Panc1 (cell line): ENCODE results near the gene MAST1. TPM values are rescaled to one million over a fixed set of nuclear protein-coding genes. Genes with fewer than 3 reads are reported as not detected.

Experiments
- ATAC-seq: fragments of 200-7000 bp; cut with Tn5 transposase; 2 replicates; pipeline ENCODE4 v1.9.1; 2020; ENCODE audit warnings: mild to moderate bottlenecking, moderate library complexity
- BruUV-seq: library from RNA; stranded (reverse); fragments of 400-500 nt; replicated peaks from 2 replicates; lab custom pipeline; 2021; lab: Mats Ljungman, UMichigan
- CTCF ChIA-PET: fragments of 300-600 bp; sonication (Branson Sonifier 250); formaldehyde crosslinking; loops from one replicate; lab custom pipeline; 2022; ENCODE audit warnings: antibody characterized with exemption; lab: Charles Lee
- POLR2A ChIA-PET: fragments of 300-600 bp; sonication (Branson Sonifier 250); formaldehyde crosslinking; loops from one replicate; lab custom pipeline; 2022; ENCODE audit warnings: antibody characterized with exemption; lab: Charles Lee
- DNase-seq: peaks from one replicate; pipeline ENCODE4 v3.0.0-alpha.2; 2010; ENCODE audit warnings: low read depth, low spot score
- H3K27ac ChIP-seq: 2 replicates; pipeline ENCODE4 v1.5.1; 2011; ENCODE audit warnings: mild to moderate bottlenecking, low read length, inconsistent platforms
- H3K27me3 ChIP-seq: fragments of 200-500 bp; sonication (Bioruptor generic); 2 replicates; pipeline ENCODE4 v1.6.0; 2014; ENCODE audit warnings: low read length, inconsistent platforms; ENCODE audit not compliant: control insufficient read depth, insufficient read depth
- H3K36me3 ChIP-seq: fragments of 200-500 bp; sonication (Bioruptor generic); 2 replicates; pipeline ENCODE4 v1.5.1; 2014; ENCODE audit warnings: inconsistent platforms, mild to moderate bottlenecking, low read length, moderate library complexity; ENCODE audit not compliant: control insufficient read depth, insufficient read depth
- H3K4me1 ChIP-seq: 2 replicates; pipeline ENCODE4 v1.5.1; 2011; ENCODE audit warnings: inconsistent platforms, mild to moderate bottlenecking, low read length, moderate library complexity; ENCODE audit not compliant: control insufficient read depth, insufficient read depth
- H3K4me3 ChIP-seq, 2 experiments: 2 replicates each; pipeline ENCODE4 v1.5.1; 2011 to 2012; ENCODE audit warnings: low read depth in 2 of 2, low read length in 2 of 2, mild to moderate bottlenecking in 2 of 2, inconsistent platforms in 1 of 2, moderate library complexity in 1 of 2
- H3K9me3 ChIP-seq: fragments of 200-500 bp; sonication (Bioruptor generic); 2 replicates; pipeline ENCODE4 v1.5.1; 2014; ENCODE audit warnings: low read depth, mild to moderate bottlenecking, inconsistent platforms, low read length, moderate library complexity; ENCODE audit not compliant: control insufficient read depth, insufficient read depth
- POLR2AphosphoS5 ChIP-seq: IDR thresholded peaks from 2 replicates; pipeline ENCODE4 v1.6.1; 2012; ENCODE audit warnings: mild to moderate bottlenecking, low read depth, low read length, moderate library complexity
- SIN3A ChIP-seq: IDR thresholded peaks from 2 replicates; pipeline ENCODE4 v1.6.1; 2012; ENCODE audit warnings: low read depth, mild to moderate bottlenecking, low read length, moderate library complexity, borderline replicate concordance; ENCODE audit not compliant: insufficient read depth
- TCF7L2 ChIP-seq: IDR thresholded peaks from 2 replicates; pipeline ENCODE4 v1.6.1; 2011; ENCODE audit warnings: mild to moderate bottlenecking, low read depth, low read length, inconsistent platforms
- in situ Hi-C: cut with HindIII; loops from 2 replicates; pipeline ENCODE4 v1.10.0; 2016; ENCODE audit warnings: low sequenced_read_pairs, low pct_unique_long_range_greater_than_20kb
- intact Hi-C: fragments of 100-400 bp; cut with micrococcal nuclease; formaldehyde crosslinking; loops from one replicate; pipeline ENCODE4 v1.10.0; 2022; ENCODE audit not compliant: unreplicated experiment
- total RNA-seq: library from RNA; stranded (reverse); gene quantifications from one replicate; pipeline ENCODE4 v1.2.1, GENCODE V29; 2021; ENCODE audit not compliant: unreplicated experiment
- TF ChIP-seq, protein P1 (sequence below), 2 experiments: IDR thresholded peaks; 2 replicates each; pipeline ENCODE4 v1.6.1; 2011 to 2012; ENCODE audit warnings: low read depth in 2 of 2, control low read depth in 1 of 2, low read length in 1 of 2, mild to moderate bottlenecking in 1 of 2, moderate library complexity in 1 of 2; ENCODE audit not compliant: insufficient read depth in 1 of 2
- TF ChIP-seq, protein P2 (sequence below): fragments of 450-650 bp; IDR thresholded peaks from 2 replicates; pipeline ENCODE4 v1.5.1; 2017; ENCODE audit warnings: mild to moderate bottlenecking

The MAST1 gene
- total RNA-seq, 1 experiment from 2014 or later = 3.1 TPM

DNA sequence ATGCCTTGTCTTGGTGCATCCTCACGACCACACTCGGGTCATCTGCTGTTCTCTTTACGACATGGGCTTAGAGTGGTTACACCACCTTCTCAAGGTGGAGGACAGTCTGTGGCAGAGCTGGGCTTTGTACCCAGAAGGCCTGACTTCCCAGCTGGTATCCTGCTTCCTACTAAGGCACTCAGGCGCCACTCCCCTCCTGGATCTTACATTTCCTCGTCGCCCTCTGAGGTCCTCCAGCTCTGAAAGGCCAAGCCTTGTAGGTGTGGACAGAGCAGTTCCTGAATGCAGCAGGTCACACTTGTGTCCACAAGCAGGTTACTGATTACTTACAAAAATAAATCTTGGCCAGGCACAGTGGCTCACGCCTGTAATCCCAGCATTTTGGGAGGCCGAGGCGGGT is 68.9 kb downstream of the MAST1 start:
- in situ Hi-C loops = no loop called here
- no peak for ATAC-seq
- H3K4me1 ChIP-seq = no peaks in the 10 kb centered on the region
- no peaks in the 10 kb centered on the region for H3K9me3 ChIP-seq
- H3K27me3 ChIP-seq = no peaks in the 10 kb centered on the region
- no peak overlapping the region for H3K27ac ChIP-seq
- intact Hi-C loops = no loop called here
- CTCF ChIA-PET = no interaction called here
- no peak overlapping the region for H3K4me3 ChIP-seq
- no peak for DNase-seq
- no TSS peak for BruUV-seq
- no peaks in the 10 kb centered on the region for H3K36me3 ChIP-seq
- POLR2A ChIA-PET = no interaction called here
- TF ChIP-seq, protein P1, sequence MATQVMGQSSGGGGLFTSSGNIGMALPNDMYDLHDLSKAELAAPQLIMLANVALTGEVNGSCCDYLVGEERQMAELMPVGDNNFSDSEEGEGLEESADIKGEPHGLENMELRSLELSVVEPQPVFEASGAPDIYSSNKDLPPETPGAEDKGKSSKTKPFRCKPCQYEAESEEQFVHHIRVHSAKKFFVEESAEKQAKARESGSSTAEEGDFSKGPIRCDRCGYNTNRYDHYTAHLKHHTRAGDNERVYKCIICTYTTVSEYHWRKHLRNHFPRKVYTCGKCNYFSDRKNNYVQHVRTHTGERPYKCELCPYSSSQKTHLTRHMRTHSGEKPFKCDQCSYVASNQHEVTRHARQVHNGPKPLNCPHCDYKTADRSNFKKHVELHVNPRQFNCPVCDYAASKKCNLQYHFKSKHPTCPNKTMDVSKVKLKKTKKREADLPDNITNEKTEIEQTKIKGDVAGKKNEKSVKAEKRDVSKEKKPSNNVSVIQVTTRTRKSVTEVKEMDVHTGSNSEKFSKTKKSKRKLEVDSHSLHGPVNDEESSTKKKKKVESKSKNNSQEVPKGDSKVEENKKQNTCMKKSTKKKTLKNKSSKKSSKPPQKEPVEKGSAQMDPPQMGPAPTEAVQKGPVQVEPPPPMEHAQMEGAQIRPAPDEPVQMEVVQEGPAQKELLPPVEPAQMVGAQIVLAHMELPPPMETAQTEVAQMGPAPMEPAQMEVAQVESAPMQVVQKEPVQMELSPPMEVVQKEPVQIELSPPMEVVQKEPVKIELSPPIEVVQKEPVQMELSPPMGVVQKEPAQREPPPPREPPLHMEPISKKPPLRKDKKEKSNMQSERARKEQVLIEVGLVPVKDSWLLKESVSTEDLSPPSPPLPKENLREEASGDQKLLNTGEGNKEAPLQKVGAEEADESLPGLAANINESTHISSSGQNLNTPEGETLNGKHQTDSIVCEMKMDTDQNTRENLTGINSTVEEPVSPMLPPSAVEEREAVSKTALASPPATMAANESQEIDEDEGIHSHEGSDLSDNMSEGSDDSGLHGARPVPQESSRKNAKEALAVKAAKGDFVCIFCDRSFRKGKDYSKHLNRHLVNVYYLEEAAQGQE (IDR thresholded peaks at IDR 0.05; ENCODE audit: insufficient read depth in 1 of 2, low read depth in 2 of 2, low read length in 1 of 2) = no peak
- no peak for TF ChIP-seq POLR2AphosphoS5
- TF ChIP-seq SIN3A = no peak
- TF ChIP-seq, protein P2, sequence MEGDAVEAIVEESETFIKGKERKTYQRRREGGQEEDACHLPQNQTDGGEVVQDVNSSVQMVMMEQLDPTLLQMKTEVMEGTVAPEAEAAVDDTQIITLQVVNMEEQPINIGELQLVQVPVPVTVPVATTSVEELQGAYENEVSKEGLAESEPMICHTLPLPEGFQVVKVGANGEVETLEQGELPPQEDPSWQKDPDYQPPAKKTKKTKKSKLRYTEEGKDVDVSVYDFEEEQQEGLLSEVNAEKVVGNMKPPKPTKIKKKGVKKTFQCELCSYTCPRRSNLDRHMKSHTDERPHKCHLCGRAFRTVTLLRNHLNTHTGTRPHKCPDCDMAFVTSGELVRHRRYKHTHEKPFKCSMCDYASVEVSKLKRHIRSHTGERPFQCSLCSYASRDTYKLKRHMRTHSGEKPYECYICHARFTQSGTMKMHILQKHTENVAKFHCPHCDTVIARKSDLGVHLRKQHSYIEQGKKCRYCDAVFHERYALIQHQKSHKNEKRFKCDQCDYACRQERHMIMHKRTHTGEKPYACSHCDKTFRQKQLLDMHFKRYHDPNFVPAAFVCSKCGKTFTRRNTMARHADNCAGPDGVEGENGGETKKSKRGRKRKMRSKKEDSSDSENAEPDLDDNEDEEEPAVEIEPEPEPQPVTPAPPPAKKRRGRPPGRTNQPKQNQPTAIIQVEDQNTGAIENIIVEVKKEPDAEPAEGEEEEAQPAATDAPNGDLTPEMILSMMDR = no peak
- TF ChIP-seq TCF7L2 = no peak

DNA sequence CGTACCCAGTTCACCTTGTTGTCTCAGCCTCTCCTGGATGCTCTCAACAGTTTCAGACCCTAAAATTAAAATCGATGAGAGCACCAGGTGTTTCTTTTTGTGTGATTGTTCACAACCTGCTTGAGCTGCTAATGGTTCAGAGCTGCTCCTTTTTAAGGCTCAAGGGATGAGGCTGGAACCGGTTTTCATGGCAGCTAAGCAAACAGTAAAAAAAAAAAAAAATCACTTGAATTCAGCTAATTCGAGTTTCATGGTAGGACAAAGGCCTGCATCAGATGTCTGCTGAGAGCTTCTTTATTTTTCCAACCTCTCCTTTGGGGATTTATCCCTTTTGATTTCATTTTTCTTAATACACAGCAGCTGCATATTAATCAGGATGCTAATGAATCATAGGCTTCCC is 74.3 kb downstream of the MAST1 start:
- in situ Hi-C loops (no loop called here), intact Hi-C loops (no loop called here)
- CTCF ChIA-PET = no interaction called here
- Histone ChIP-seq H3K27me3 (no peaks in the 10 kb centered on the region), H3K36me3 (no peaks in the 10 kb centered on the region), H3K9me3 (no peaks in the 10 kb centered on the region), H3K27ac (no peak overlapping the region), H3K4me3 (no peak overlapping the region), H3K4me1 (no peaks in the 10 kb centered on the region)
- ATAC-seq (no peak), DNase-seq (no peak)
- no TSS peak for BruUV-seq
- TF ChIP-seq SIN3A = no peak
- TF ChIP-seq POLR2AphosphoS5 = no peak
- TF ChIP-seq, protein P1 (IDR thresholded peaks at IDR 0.05; ENCODE audit: insufficient read depth in 1 of 2, low read depth in 2 of 2, low read length in 1 of 2) = no peak
- TF ChIP-seq TCF7L2 = no peak
- TF ChIP-seq, protein P2 = no peak
- POLR2A ChIA-PET = no interaction called here
